GM21717 (cell line): ENCODE measurements around the gene CUL1.

ENCODE experiments used
- ATAC-seq: cut with Tn5 transposase; IDR thresholded peaks from one replicate; pipeline ENCODE4 v1.9.1; 2021; ENCODE audit warnings: mild to moderate bottlenecking, moderate library complexity; ENCODE audit not compliant: unreplicated experiment

Gene CUL1

GRCh38 chr7:148750442-148751355, 52.0 kb downstream of the CUL1 start:
- no peak for ATAC-seq

- no peak for ATAC-seq
These were observed 54.5 kb downstream of the CUL1 start for GRCh38 chr7:148753224-148753623.

GRCh38 chr7:148754912-148755311, 56.2 kb downstream of the CUL1 start:
- ATAC-seq, result no peak

GRCh38 chr7:148761499-148762278, 63.0 kb downstream of the CUL1 start:
- ATAC-seq, result no peak

GRCh38 chr7:148763622-148764021, 64.9 kb downstream of the CUL1 start:
- no peak for ATAC-seq

DNA sequence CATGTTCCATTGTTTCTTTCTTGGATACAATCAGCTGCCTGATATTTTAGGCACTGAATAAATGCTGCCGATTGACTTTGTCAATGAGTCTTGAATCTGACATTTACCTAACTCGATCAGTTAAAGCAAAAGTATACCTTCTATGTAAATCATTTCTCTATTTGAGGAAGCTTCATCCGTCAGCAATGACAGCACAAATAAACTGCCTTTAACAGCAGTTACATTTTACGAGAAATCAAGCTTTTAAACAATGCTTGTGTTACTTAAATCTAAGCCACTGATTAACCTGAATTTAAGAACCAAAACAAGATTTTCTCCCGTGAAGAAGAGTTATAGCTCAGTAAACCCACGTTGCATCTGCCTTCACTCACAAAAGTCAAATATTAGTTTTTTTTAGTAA, 71.3 kb downstream of the CUL1 start:
- ATAC-seq, result no peak

- ATAC-seq, result no peak
These were observed 73.8 kb downstream of the CUL1 start for GRCh38 chr7:148772297-148773089.

DNA sequence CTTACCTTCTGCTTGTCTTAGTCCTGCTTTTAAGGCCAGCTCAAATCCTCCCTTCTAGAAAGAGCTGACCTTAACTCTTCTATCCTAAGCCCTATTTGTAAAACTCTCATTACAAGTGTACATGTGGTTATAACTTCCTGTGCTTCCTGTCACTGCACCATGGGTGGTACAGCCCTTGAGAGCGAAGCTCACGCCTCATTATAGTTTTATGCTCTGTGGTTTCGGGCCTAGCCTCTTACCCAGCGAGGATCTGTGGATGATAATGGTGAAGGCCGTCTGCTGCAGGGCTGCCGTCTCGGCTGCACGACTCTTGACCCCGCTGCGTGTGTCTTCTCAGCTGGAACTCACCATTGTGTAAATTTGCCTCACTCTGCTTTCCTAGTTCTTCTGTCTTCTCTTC, 74.6 kb downstream of the CUL1 start:
- ATAC-seq, result peak; percentile 73

DNA sequence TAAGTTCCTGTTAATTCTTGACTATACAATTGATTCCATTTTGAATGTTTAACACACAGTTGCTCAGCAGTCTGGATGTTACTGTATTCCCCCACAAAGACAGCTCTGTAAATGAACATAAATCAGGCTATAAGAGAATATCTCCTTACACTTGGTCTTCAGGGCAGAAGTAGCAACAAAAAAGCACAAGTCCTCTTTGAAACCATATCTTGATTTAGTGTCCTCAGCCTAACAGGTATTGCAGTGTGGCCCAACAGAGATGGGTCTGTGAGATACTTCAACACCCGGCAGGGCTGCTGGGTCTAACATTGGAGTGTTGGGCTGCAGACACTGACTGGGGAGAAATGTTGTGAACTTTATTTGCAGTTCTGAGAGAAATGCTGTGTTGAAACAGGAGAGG, 75.8 kb downstream of the CUL1 start:
- ATAC-seq, result no peak

DNA sequence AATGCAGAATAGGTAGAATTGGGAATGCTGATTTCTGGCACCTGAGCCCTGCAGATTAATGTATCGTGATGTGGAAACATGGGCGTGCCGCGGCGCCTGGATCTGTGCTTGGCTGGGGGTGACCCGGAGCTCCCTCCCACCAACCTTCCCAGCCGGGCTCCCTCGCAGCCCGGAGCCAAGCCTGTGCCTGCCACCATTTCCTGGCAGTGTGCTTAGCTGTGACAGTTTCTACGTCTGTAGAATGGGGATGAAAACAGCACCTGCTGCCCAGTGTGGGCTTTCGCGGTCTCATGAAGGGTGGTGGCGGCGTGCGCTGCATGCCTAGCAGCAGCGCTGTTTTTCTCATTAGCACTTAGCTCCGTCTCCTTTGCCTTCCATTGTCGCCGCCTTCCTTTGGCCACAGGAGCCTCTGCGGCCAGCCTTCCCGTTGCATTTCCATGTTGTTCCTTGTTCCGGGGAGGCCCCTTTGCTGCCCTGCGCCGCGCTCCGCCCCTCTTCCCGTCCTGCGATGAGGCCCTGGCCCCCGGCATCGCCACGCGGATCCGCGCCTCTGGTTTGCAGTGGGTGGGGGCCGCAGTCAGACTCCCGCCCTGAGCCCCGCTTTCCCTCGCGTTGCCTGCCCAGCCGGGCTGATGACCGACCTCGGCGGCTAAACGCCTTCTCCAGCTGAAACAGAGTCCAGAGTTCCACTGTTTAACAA, 84.2 kb downstream of the CUL1 start:
- no peak for ATAC-seq

- ATAC-seq, result no peak
These were observed 85.3 kb downstream of the CUL1 start for GRCh38 chr7:148783801-148784527.

DNA sequence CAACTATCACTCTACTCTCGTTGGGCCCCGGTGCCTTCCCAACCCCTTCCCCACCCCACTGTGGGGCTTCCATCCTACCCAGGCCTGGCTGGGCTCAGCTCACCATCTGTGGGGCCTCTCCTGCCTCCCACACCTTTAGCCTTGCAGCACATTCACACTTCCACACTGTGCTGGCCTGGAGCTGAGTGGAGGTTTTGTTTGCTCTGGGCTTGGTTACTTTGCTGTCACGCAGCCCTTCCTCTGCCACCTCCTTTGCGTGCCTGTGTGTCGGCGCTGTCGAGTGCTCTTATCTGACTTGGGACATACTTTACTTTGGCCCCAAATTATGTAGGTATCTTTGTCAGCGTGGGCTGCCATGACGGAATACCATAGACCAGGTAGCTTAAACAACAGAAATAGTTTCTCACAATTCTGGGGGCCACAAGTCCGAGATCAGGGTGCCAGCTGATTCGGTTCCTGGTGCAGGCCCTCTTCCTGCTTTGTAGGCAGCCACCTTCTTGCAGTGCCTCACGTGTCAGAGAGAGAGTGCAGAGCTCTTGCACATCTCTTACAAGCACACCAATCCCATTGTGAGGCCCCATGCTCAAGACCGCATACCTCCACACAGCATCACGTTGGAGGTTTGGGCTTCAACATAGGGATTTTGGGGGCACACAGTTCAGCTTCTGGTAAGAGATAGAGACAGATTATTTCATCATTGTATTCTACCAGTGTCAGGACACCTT, 89.0 kb downstream of the CUL1 start:
- ATAC-seq, result no peak

DNA sequence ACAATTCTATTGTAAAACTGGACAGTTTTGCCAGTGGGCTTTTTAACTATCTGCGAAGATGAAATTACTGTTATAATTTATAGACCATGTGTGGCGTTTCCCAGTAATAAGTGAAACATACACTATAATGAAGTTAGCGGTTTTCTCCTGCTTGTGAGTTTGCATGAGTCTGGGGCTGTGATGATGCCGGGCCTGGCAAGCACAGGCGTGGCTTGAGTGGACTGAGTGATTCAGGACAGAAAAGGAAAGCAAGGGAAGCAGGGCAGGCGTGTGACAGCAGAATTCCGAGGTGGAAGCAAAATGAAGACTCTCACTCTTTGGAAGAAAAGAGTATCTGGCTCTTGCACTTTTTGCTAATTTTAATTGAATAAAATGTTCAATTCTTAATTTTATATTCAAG, 90.5 kb downstream of the CUL1 start:
- ATAC-seq, result no peak

DNA sequence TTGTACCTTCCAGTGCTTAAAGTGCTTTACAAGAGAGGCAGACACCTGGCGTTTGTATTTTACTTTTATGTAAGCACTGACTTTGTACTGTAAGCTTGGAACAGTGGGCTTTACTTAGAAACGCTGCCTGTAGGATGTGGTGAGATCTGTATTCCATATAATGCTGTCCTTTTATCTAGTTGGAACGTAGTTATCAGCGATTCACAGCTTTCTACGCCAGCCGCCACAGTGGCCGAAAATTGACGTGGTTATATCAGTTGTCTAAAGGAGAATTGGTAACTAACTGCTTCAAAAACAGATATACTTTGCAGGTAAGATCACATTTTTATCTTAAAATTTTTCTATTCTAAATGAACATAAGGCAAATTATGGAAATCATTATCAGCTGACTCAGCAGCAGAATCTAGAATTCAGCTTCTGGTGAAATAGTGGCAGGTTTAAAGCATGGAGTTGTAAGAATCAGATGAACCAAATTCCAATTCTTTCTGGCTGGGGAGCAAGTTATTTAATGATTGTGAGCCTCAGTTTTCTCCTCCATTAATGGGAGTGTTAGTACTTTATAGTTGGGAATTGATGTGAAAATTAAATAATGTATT, 91.5 kb downstream of the CUL1 start:
- ATAC-seq, result no peak

- ATAC-seq, result no peak
These were observed 92.1 kb downstream of the CUL1 start for GRCh38 chr7:148790850-148791249.

GRCh38 chr7:148791546-148791945, 92.8 kb downstream of the CUL1 start:
- no peak for ATAC-seq

GRCh38 chr7:148793590-148793989, 94.9 kb downstream of the CUL1 start:
- ATAC-seq, result no peak

GRCh38 chr7:148794476-148794875, 95.8 kb downstream of the CUL1 start:
- ATAC-seq, result no peak

DNA sequence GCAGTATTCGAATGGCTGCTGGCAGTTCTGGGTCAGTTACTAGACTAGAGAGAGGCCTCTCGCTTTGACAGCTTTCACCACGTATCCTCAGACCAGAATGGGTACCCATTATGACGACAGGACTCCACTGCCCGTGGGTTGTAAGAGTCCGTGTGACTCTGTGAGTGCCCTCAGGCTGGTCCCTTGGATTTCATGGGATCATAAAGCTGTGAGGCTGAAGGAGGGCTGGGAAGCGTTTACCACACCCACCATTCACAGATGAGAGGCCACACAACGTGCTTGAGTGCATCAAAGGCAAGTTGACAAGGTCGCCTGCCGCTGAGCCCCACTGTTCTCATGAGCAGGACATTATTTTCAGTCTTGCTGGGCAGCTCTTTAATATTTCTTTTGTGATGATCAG, 98.1 kb downstream of the CUL1 start:
- no peak for ATAC-seq
